Measurements from ENCODE around the gene DBR1.
"Not testable (repeated sequence)": the region's sequence is repeated elsewhere in the genome, so short reads cannot be mapped to it uniquely, and the experiment has no call there.

The DBR1 gene

GRCh38 chr3:138186803-138187295, 12.1 kb upstream of the DBR1 start:
- H3K9me3 ChIP-seq (ENCODE audit: control insufficient read depth, insufficient read depth, low read length), result no peaks in the 10 kb centered on the region
- H3K27ac ChIP-seq (ENCODE audit: low read depth, low read length), result peak overlapping the region; percentile 98
- peaks cover 16% of the 10 kb centered on the region; the same call in 1 of the 2 replicates for H3K4me1 ChIP-seq (ENCODE audit: control insufficient read depth, insufficient read depth, low read length)
- peaks cover 24% of the 10 kb centered on the region for H3K36me3 ChIP-seq (ENCODE audit: control insufficient read depth, insufficient read depth, low read length)
- peak overlapping the region; percentile 99 for H3K4me3 ChIP-seq (ENCODE audit: low read depth, low read length)
- H3K9ac ChIP-seq (ENCODE audit: low read depth, low read length), result peak overlapping the region; percentile 100
- peaks cover 17% of the 10 kb centered on the region for H3K27me3 ChIP-seq (ENCODE audit: control insufficient read depth, insufficient read depth, low read length)

GRCh38 chr3:138186221-138186620, 11.5 kb upstream of the DBR1 start:
- H3K27me3 ChIP-seq (ENCODE audit: control insufficient read depth, insufficient read depth, low read length), result peaks cover 17% of the 10 kb centered on the region
- peak overlapping the region; percentile 99 for H3K4me3 ChIP-seq (ENCODE audit: low read depth, low read length)
- H3K9ac ChIP-seq (ENCODE audit: low read depth, low read length), result no peak overlapping the region
- no peak overlapping the region for H3K27ac ChIP-seq (ENCODE audit: low read depth, low read length)
- H3K4me1 ChIP-seq (ENCODE audit: control insufficient read depth, insufficient read depth, low read length), result peaks cover 16% of the 10 kb centered on the region; the same call in 1 of the 2 replicates
- no peaks in the 10 kb centered on the region for H3K9me3 ChIP-seq (ENCODE audit: control insufficient read depth, insufficient read depth, low read length)
- peaks cover 17% of the 10 kb centered on the region for H3K36me3 ChIP-seq (ENCODE audit: control insufficient read depth, insufficient read depth, low read length)

- H3K4me1 ChIP-seq (ENCODE audit: control insufficient read depth, insufficient read depth, low read length), result peaks cover 16% of the 10 kb centered on the region; the same call in 1 of the 2 replicates
- no peaks in the 10 kb centered on the region for H3K9me3 ChIP-seq (ENCODE audit: control insufficient read depth, insufficient read depth, low read length)
- no peak overlapping the region for H3K4me3 ChIP-seq (ENCODE audit: low read depth, low read length)
- peaks cover 17% of the 10 kb centered on the region for H3K27me3 ChIP-seq (ENCODE audit: control insufficient read depth, insufficient read depth, low read length)
- H3K27ac ChIP-seq (ENCODE audit: low read depth, low read length), result no peak overlapping the region
- H3K36me3 ChIP-seq (ENCODE audit: control insufficient read depth, insufficient read depth, low read length), result peaks cover 8% of the 10 kb centered on the region
- no peak overlapping the region for H3K9ac ChIP-seq (ENCODE audit: low read depth, low read length)
Observed at GRCh38 chr3:138184994-138185393, 10.3 kb upstream of the DBR1 start.

GRCh38 chr3:138180375-138181029, 5.8 kb upstream of the DBR1 start:
- Histone ChIP-seq H3K27ac (ENCODE audit: low read depth, low read length) (no peak overlapping the region), H3K4me3 (ENCODE audit: low read depth, low read length) (no peak overlapping the region), H3K9ac (ENCODE audit: low read depth, low read length) (no peak overlapping the region), H3K36me3 (ENCODE audit: control insufficient read depth, insufficient read depth, low read length) (no peaks in the 10 kb centered on the region), H3K9me3 (ENCODE audit: control insufficient read depth, insufficient read depth, low read length) (no peaks in the 10 kb centered on the region), H3K27me3 (ENCODE audit: control insufficient read depth, insufficient read depth, low read length) (peaks cover 5% of the 10 kb centered on the region; the same call in 1 of the 2 replicates), H3K4me1 (ENCODE audit: control insufficient read depth, insufficient read depth, low read length) (no peaks in the 10 kb centered on the region)

GRCh38 chr3:138173769-138174420, 826 bp downstream of the DBR1 start:
- peaks cover 42% of the 10 kb centered on the region for H3K36me3 ChIP-seq (ENCODE audit: control insufficient read depth, insufficient read depth, low read length)
- H3K27ac ChIP-seq (ENCODE audit: low read depth, low read length), result peak overlapping the region; percentile 88
- peak overlapping the region; percentile 98 for H3K4me3 ChIP-seq (ENCODE audit: low read depth, low read length)
- H3K9ac ChIP-seq (ENCODE audit: low read depth, low read length), result peak overlapping the region; percentile 95
- 0 out of 2 replicates have a peak, but pooled peaks cover 2% of the 10 kb centered on the region for H3K4me1 ChIP-seq (ENCODE audit: control insufficient read depth, insufficient read depth, low read length)
- H3K27me3 ChIP-seq (ENCODE audit: control insufficient read depth, insufficient read depth, low read length), result no peaks in the 10 kb centered on the region
- H3K9me3 ChIP-seq (ENCODE audit: control insufficient read depth, insufficient read depth, low read length), result no peaks in the 10 kb centered on the region

GRCh38 chr3:138172625-138173024, 2.1 kb downstream of the DBR1 start:
- Histone ChIP-seq H3K27me3 (ENCODE audit: control insufficient read depth, insufficient read depth, low read length) (no peaks in the 10 kb centered on the region), H3K4me3 (ENCODE audit: low read depth, low read length) (no peak overlapping the region), H3K36me3 (ENCODE audit: control insufficient read depth, insufficient read depth, low read length) (peaks cover 48% of the 10 kb centered on the region), H3K4me1 (ENCODE audit: control insufficient read depth, insufficient read depth, low read length) (0 out of 2 replicates have a peak, but pooled peaks cover 2% of the 10 kb centered on the region), H3K27ac (ENCODE audit: low read depth, low read length) (no peak overlapping the region), H3K9ac (ENCODE audit: low read depth, low read length) (no peak overlapping the region), H3K9me3 (ENCODE audit: control insufficient read depth, insufficient read depth, low read length) (no peaks in the 10 kb centered on the region)

- H3K9ac ChIP-seq (ENCODE audit: low read depth, low read length), result no peak overlapping the region
- no peaks in the 10 kb centered on the region for H3K4me1 ChIP-seq (ENCODE audit: control insufficient read depth, insufficient read depth, low read length)
- peaks cover 76% of the 10 kb centered on the region for H3K36me3 ChIP-seq (ENCODE audit: control insufficient read depth, insufficient read depth, low read length)
- H3K9me3 ChIP-seq (ENCODE audit: control insufficient read depth, insufficient read depth, low read length), result no peaks in the 10 kb centered on the region
- no peaks in the 10 kb centered on the region for H3K27me3 ChIP-seq (ENCODE audit: control insufficient read depth, insufficient read depth, low read length)
- no peak overlapping the region for H3K4me3 ChIP-seq (ENCODE audit: low read depth, low read length)
- H3K27ac ChIP-seq (ENCODE audit: low read depth, low read length), result no peak overlapping the region
Observed at GRCh38 chr3:138165061-138165460, 9.7 kb downstream of the DBR1 start.

- H3K36me3 ChIP-seq (ENCODE audit: control insufficient read depth, insufficient read depth, low read length), result peaks cover 17% of the 10 kb centered on the region
- H3K9me3 ChIP-seq (ENCODE audit: control insufficient read depth, insufficient read depth, low read length), result no peaks in the 10 kb centered on the region; the same call in 1 of the 2 replicates
- 0 out of 2 replicates have a peak, but pooled peaks cover 3% of the 10 kb centered on the region for H3K4me1 ChIP-seq (ENCODE audit: control insufficient read depth, insufficient read depth, low read length)
Observed at GRCh38 chr3:138157743-138158142, 17.0 kb downstream of the DBR1 start.

GRCh38 chr3:138154534-138154933, 20.2 kb downstream of the DBR1 start:
- 0 out of 2 replicates have a peak, but pooled peaks cover 3% of the 10 kb centered on the region for H3K4me1 ChIP-seq (ENCODE audit: control insufficient read depth, insufficient read depth, low read length)
- H3K36me3 ChIP-seq (ENCODE audit: control insufficient read depth, insufficient read depth, low read length), result no peaks in the 10 kb centered on the region
- no peak overlapping the region for H3K27ac ChIP-seq (ENCODE audit: low read depth, low read length)
- no peaks in the 10 kb centered on the region for H3K27me3 ChIP-seq (ENCODE audit: control insufficient read depth, insufficient read depth, low read length)
- H3K9ac ChIP-seq (ENCODE audit: low read depth, low read length), result no peak overlapping the region
- H3K4me3 ChIP-seq (ENCODE audit: low read depth, low read length), result no peak overlapping the region
- H3K9me3 ChIP-seq (ENCODE audit: control insufficient read depth, insufficient read depth, low read length), result no peaks in the 10 kb centered on the region; the same call in 1 of the 2 replicates

More at GRCh38 chr3:138157743-138158142, 17.0 kb downstream of the DBR1 start:
- Histone ChIP-seq H3K4me3 (ENCODE audit: low read depth, low read length) (no peak overlapping the region), H3K27me3 (ENCODE audit: control insufficient read depth, insufficient read depth, low read length) (no peaks in the 10 kb centered on the region), H3K9ac (ENCODE audit: low read depth, low read length) (no peak overlapping the region), H3K27ac (ENCODE audit: low read depth, low read length) (no peak overlapping the region)

GRCh38 chr3:138148503-138148902, 26.2 kb downstream of the DBR1 start:
- no peak overlapping the region for H3K9ac ChIP-seq (ENCODE audit: low read depth, low read length)
- H3K36me3 ChIP-seq (ENCODE audit: control insufficient read depth, insufficient read depth, low read length), result no peaks in the 10 kb centered on the region
- no peaks in the 10 kb centered on the region for H3K27me3 ChIP-seq (ENCODE audit: control insufficient read depth, insufficient read depth, low read length)
- no peak overlapping the region for H3K27ac ChIP-seq (ENCODE audit: low read depth, low read length)
- H3K4me3 ChIP-seq (ENCODE audit: low read depth, low read length), result no peak overlapping the region
- H3K9me3 ChIP-seq (ENCODE audit: control insufficient read depth, insufficient read depth, low read length), result no peaks in the 10 kb centered on the region
- H3K4me1 ChIP-seq (ENCODE audit: control insufficient read depth, insufficient read depth, low read length), result no peaks in the 10 kb centered on the region

GRCh38 chr3:138142181-138142580, 32.5 kb downstream of the DBR1 start:
- not testable (repeated sequence) for H3K4me1 ChIP-seq (ENCODE audit: control insufficient read depth, insufficient read depth, low read length); H3K9me3 ChIP-seq (ENCODE audit: control insufficient read depth, insufficient read depth, low read length); H3K36me3 ChIP-seq (ENCODE audit: control insufficient read depth, insufficient read depth, low read length); H3K9ac ChIP-seq (ENCODE audit: low read depth, low read length); H3K4me3 ChIP-seq (ENCODE audit: low read depth, low read length); H3K27me3 ChIP-seq (ENCODE audit: control insufficient read depth, insufficient read depth, low read length); H3K27ac ChIP-seq (ENCODE audit: low read depth, low read length)

Measured in HUES48 (cell line).